Measurements from ENCODE around the gene SNIP1. TPM values are rescaled to one million over a fixed set of nuclear protein-coding genes. Genes with fewer than 3 reads are reported as not detected.
A peak's percentile ranks its signal among the peaks of the same experiment; 100 is the strongest.

The SNIP1 gene
- total RNA-seq, 1 donor from 2014 or later = 20.1 TPM

DNA sequence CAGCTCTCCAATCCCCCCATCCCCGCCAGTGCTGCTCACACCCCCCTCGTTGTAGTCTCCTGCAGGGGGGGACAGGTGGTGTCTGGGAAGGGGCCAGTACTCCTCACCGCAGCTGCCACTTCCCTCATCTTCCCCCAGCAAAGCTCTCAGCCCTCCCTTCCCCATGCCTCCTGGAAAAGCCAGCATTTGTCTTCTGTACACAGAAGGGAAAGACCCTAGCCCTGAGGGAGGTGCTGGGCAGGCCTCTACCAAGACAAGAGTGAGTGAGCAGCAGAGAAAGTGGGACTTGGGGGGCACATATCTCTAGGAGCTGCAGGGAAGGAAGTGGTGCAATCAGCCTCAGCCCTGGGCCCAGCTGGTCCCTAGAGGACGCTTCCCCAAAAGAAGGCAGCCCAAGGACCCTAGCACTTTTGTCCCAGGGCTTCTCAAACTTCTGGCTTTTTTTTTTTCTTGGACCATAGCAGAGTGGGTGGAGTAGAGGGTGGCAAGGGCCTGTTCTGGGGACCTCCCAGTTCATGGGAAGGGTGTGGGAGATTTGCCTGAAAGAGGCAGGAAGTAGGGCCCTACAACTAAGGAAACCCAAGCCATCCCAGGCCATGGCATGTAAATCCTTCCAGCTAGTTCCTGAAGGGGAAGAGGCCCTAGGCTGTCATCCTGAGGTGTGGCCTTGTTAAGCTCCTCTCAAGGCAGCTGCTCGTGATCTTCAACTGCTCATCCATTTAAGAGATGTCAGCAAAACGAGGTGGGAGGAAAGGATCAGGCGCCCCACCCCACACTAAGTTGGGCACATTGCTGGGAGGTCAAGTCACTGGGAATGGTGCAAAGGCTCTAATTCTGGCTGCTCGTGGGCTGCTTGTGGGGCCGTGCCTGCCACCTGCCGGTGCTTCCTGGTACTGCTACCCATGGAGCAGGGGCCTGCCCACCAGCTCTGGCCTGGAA lies 67.1 kb downstream of the SNIP1 start:
- Mint-ChIP-seq H3K36me3 (ENCODE audit: unreplicated experiment) (no peaks in the 10 kb centered on the region), H3K27ac (ENCODE audit: unreplicated experiment) (no peak overlapping the region), H3K4me1 (ENCODE audit: low read depth, unreplicated experiment) (no peaks in the 10 kb centered on the region), H3K4me3 (ENCODE audit: unreplicated experiment) (no peak overlapping the region), H3K27me3 (ENCODE audit: unreplicated experiment) (no peaks in the 10 kb centered on the region), H3K9me3 (ENCODE audit: unreplicated experiment) (no peaks in the 10 kb centered on the region)
- peak; percentile 90 for DNase-seq
- TF ChIP-seq, protein P1, sequence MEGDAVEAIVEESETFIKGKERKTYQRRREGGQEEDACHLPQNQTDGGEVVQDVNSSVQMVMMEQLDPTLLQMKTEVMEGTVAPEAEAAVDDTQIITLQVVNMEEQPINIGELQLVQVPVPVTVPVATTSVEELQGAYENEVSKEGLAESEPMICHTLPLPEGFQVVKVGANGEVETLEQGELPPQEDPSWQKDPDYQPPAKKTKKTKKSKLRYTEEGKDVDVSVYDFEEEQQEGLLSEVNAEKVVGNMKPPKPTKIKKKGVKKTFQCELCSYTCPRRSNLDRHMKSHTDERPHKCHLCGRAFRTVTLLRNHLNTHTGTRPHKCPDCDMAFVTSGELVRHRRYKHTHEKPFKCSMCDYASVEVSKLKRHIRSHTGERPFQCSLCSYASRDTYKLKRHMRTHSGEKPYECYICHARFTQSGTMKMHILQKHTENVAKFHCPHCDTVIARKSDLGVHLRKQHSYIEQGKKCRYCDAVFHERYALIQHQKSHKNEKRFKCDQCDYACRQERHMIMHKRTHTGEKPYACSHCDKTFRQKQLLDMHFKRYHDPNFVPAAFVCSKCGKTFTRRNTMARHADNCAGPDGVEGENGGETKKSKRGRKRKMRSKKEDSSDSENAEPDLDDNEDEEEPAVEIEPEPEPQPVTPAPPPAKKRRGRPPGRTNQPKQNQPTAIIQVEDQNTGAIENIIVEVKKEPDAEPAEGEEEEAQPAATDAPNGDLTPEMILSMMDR (IDR thresholded peaks at IDR 0.05; ENCODE audit: partially characterized antibody, unreplicated experiment) = peak; percentile 96

DNA sequence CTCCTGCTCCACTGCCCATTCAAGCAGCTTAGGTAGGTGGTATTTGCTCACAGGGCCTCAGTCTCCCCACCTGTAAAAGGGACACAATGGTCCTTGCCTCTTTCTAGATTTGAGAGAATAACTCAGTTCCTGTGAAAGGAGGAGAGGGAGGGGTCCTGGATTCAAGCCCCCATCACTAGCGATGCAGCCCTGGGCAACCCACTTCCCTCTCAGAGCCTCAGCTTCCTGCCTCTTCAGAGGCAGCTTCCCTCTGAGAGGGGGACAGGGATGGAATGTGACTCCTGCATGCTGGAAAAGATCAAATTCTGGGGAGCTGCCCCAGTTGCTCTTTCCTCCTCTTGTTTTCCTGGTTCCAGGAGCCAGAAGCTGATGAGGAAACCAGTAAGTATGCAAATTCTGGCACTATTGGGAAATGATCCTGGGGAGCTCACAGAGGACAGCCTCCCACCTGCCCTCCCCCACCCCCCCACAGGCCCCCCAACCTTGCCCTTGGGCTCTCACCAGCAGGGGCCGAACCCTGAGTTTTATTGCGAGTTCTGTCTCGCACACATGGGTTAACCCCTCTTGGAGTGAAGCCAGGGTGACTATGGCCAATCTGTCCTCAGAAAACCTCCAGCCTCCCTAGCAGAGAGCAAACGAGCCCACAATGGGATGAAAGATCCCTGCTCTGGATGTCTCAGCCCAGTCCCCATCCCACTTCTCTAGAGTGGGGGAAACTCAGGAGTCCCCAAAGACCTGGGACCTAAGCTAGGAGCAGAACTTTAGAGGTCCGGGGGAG lies 68.0 kb downstream of the SNIP1 start:
- no peak for DNase-seq
- Mint-ChIP-seq H3K9me3 (ENCODE audit: unreplicated experiment) (no peaks in the 10 kb centered on the region), H3K27ac (ENCODE audit: unreplicated experiment) (no peak overlapping the region), H3K36me3 (ENCODE audit: unreplicated experiment) (no peaks in the 10 kb centered on the region), H3K4me3 (ENCODE audit: unreplicated experiment) (no peak overlapping the region), H3K4me1 (ENCODE audit: low read depth, unreplicated experiment) (no peaks in the 10 kb centered on the region), H3K27me3 (ENCODE audit: unreplicated experiment) (no peaks in the 10 kb centered on the region)
- TF ChIP-seq, protein P1 (IDR thresholded peaks at IDR 0.05; ENCODE audit: partially characterized antibody, unreplicated experiment) = no peak

Small RNA genes lying within 50 kb of the gene (microRNA-seq; reads per million reads assigned to microRNA genes)
- 0.96 reads per million for gene MIR5581 (ENCODE audit: unreplicated experiment)

Other genes with a start within 250 kb of the SNIP1 start
- 1.3 TPM for gene ZC3H12A, start 79.7 kb downstream of the SNIP1 start, total RNA-seq (ENCODE audit: unreplicated experiment)
- 61.5 TPM for gene MEAF6, start 39.5 kb downstream of the SNIP1 start, total RNA-seq (ENCODE audit: unreplicated experiment)
- 12.2 TPM for gene DNALI1, start 2.6 kb upstream of the SNIP1 start, total RNA-seq (ENCODE audit: unreplicated experiment)
- 50.0 TPM for gene GNL2, start 41.6 kb upstream of the SNIP1 start, total RNA-seq (ENCODE audit: unreplicated experiment)
- not detected for gene RSPO1, start 80.6 kb upstream of the SNIP1 start, total RNA-seq (ENCODE audit: unreplicated experiment)
- 10.4 TPM for gene CDCA8, start 138.2 kb upstream of the SNIP1 start, total RNA-seq (ENCODE audit: unreplicated experiment)
- 4.8 TPM for gene EPHA10, start 210.8 kb upstream of the SNIP1 start, total RNA-seq (ENCODE audit: unreplicated experiment)
- 112 TPM for gene MANEAL, start 239.6 kb upstream of the SNIP1 start, total RNA-seq (ENCODE audit: unreplicated experiment)

All from glutamatergic neuron (in vitro differentiated cells).